Measurements from ENCODE around the gene DIPK1B. TPM values are rescaled to one million over a fixed set of nuclear protein-coding genes. Genes with fewer than 3 reads are reported as not detected.

Gene DIPK1B
- total RNA-seq, 4 donors from 2014 or later: 4.4 to 12.8 (median 7.5) TPM

DNA sequence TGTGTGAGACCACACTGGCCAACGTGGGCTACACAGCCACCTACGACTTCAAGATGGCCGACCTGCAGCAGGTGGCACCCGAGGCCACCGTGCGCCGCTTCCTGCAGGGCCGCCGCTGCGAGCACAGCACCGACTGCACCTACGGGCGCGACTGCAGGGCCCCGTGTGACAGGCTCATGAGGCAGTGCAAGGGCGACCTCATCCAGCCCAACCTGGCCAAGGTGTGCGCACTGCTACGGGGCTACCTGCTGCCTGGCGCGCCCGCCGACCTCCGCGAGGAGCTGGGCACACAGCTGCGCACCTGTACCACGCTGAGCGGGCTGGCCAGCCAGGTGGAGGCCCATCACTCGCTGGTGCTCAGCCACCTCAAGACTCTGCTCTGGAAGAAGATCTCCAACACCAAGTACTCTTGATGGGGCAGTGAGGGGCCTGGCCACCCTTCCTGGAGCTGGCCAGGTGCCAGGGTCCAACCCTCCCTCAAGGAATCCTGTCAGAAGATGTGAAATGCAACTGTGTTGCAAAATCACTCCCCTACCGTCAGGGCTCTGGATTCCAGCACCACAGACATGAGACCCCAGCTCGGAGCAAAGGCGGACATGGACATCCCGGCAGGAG lies 11.1 kb downstream of the DIPK1B start:
- DNase-seq (ENCODE audit: low spot score): no peak
- no peak for ATAC-seq (ENCODE audit: low FRiP score)
- TF ChIP-seq, protein P1, sequence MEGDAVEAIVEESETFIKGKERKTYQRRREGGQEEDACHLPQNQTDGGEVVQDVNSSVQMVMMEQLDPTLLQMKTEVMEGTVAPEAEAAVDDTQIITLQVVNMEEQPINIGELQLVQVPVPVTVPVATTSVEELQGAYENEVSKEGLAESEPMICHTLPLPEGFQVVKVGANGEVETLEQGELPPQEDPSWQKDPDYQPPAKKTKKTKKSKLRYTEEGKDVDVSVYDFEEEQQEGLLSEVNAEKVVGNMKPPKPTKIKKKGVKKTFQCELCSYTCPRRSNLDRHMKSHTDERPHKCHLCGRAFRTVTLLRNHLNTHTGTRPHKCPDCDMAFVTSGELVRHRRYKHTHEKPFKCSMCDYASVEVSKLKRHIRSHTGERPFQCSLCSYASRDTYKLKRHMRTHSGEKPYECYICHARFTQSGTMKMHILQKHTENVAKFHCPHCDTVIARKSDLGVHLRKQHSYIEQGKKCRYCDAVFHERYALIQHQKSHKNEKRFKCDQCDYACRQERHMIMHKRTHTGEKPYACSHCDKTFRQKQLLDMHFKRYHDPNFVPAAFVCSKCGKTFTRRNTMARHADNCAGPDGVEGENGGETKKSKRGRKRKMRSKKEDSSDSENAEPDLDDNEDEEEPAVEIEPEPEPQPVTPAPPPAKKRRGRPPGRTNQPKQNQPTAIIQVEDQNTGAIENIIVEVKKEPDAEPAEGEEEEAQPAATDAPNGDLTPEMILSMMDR (IDR thresholded peaks at IDR 0.05): no peak

DNA sequence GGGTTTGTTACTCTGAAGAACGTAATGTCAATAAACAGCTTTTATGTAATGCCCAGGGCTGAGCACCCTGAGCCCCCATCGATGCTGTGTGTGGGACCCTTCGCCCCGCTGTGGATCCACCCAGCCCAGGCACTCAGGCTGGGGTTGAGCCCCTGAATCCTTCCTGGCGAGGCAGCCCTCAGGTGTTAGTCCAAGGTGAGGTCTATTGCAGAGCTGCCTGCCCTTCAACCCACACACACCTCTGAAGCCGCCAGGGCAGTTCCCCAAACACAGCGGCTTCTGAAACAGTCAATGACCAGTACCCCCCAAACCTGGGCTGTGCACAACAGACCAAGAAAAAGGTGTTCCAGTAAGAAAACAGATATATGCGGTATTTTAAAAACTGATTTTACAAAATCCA lies 11.6 kb downstream of the DIPK1B start:
- ATAC-seq (ENCODE audit: low FRiP score): no peak
- TF ChIP-seq, protein P1 (IDR thresholded peaks at IDR 0.05): no peak
- no peak for DNase-seq (ENCODE audit: low spot score)

DNA sequence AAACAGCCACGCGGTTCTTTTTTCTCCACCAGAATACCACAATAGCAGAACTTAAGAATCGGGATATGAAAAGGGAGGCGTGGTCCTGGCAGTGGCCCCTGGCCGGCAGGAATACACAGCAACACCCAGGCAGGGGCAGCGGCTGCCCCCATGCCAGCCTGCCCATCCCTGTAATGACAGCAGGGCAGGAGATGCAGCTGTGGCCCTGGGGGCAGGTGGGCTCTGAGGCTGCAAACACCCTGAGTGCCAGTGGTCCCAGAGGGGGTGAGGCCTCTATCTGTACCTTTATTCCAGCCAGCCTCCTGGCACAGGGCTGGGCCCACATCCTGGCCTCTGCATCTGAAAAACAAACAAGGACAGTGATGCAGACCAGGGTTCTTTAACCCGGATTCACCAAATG lies 12.4 kb downstream of the DIPK1B start:
- TF ChIP-seq, protein P1 (IDR thresholded peaks at IDR 0.05): no peak
- no peak for ATAC-seq (ENCODE audit: low FRiP score)

DNA sequence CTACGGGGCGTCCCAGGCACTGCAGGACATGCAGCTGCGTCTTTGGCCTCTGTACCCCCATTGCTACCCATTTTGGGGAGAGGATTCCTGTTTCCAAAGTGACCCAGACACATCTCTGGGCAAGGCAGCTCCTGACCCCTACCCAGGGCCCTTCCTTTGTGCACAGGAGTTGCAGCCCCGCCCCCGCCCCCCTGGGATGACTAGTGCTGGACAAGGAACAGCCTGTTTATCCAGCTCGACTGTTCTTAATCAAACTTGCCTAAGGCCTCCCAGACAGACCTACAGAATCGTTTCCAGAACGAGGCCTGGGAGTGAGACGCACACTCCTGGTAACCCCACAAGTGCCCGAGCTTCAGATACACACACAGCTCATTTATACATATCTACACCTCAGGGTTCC lies 13.2 kb downstream of the DIPK1B start:
- no peak for DNase-seq (ENCODE audit: low spot score)
- ATAC-seq (ENCODE audit: low FRiP score): no peak
- TF ChIP-seq, protein P1 (IDR thresholded peaks at IDR 0.05): no peak

More for the DNA sequence above, 12.4 kb downstream of the DIPK1B start:
- DNase-seq (ENCODE audit: low spot score): no peak

DNA sequence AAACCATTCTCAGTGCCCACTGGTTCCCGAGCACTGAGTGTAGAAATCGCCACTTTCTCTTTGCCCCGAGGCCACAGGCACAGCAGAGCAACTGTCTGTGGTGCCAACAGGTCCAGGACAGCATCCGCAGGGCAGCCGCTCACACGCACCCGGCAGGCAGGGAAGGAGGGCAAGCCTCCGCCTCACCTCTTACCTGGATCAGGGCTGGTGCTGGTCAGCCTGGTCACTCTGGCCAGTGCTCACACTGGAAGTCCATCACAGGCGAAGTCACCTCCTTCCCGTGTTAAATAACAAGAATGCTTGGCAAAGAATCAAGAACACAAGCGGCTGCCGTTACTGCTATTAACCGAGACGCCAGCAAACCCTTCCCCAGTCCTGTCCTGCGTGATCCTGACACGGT lies 13.7 kb downstream of the DIPK1B start:
- no peak for ATAC-seq (ENCODE audit: low FRiP score)
- TF ChIP-seq, protein P1 (IDR thresholded peaks at IDR 0.05): no peak
- DNase-seq (ENCODE audit: low spot score): no peak

DNA sequence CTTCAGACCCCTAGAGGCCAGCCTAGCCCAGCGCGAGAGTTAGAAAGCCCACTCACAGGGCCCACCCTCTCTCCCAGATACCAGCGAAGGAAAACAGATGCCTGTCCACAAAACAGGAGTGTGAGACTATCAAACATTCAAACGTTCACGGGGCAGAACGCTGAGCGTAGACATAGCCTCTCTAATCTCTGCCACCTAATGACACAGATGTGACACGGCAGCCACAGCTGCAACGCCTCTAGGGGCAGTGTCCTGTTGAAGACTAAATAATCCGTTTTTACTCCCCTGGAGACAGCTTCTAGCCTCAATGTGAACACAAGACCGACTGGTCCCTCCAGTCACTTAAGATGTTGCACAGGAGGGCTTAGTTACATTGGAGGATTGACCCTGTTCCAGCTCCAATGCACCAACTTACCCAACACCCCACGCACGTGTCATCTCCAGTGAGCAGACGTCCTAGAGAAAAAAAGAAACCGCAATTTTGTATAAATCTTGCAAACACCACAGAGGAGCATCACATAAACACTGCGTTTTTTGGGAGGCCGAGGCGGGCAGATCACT lies 14.3 kb downstream of the DIPK1B start:
- ATAC-seq (ENCODE audit: low FRiP score) (no peak), DNase-seq (ENCODE audit: low spot score) (no peak)
- TF ChIP-seq, protein P1 (IDR thresholded peaks at IDR 0.05): no peak

DNA sequence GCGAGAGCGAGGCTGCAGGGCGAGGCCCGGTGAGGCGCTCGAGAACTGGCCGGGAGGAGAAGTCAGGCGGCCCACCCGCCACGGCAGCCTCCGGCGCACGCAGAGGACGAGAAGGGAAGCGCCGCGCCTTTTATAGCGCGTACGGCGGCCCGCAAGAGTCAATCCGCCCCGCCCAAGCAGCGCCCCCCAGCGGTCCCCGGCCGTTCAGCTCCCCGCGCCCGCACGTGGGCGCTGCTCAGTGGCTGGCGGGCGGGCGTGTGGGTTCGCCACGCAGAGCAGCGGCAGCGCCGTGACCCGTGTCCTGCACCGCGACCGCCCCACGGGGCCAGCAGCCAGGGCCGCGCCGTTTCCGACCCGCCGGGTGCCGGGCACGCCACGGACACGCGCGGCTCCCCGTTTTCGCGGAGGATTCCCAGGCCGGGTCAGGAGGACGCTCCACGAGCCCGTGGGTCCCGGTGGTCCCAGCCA lies 15.7 kb downstream of the DIPK1B start:
- DNase-seq (ENCODE audit: low spot score) (peak; percentile 81), ATAC-seq (ENCODE audit: low FRiP score) (peak; percentile 86)
- TF ChIP-seq, protein P1 (IDR thresholded peaks at IDR 0.05): peak in 2 of 3 donors; percentile 92 to 94
